Parathyroid adenoma (tissue), 2 donors: ENCODE results near the gene ABLIM1.

ENCODE experiments used
- H2AFZ ChIP-seq: fragments of 300-600 bp; sonication (generic); one replicate; pipeline ENCODE4 v1.7.0; 2017; ENCODE audit warnings: antibody characterized with exemption, mild to moderate bottlenecking
- H3K27ac ChIP-seq: fragments of 300-600 bp; sonication (generic); one replicate; pipeline ENCODE4 v1.7.0; 2017
- H3K27me3 ChIP-seq: fragments of 300-600 bp; sonication (generic); one replicate; pipeline ENCODE4 v1.7.0; 2017; ENCODE audit warnings: low read length; ENCODE audit not compliant: control insufficient read depth, insufficient read depth
- H3K36me3 ChIP-seq: fragments of 300-600 bp; sonication (generic); one replicate; pipeline ENCODE4 v1.7.0; 2017; ENCODE audit warnings: low read length; ENCODE audit not compliant: control insufficient read depth, insufficient read depth
- H3K4me1 ChIP-seq: fragments of 300-600 bp; sonication (generic); one replicate; pipeline ENCODE4 v1.7.0; 2017; ENCODE audit warnings: control low read depth
- H3K4me2 ChIP-seq: fragments of 300-600 bp; sonication (generic); one replicate; pipeline ENCODE4 v1.7.0; 2017; ENCODE audit warnings: low read length
- H3K4me3 ChIP-seq: fragments of 300-600 bp; sonication (generic); one replicate; pipeline ENCODE4 v1.7.0; 2017; ENCODE audit warnings: low read depth, low read length
- H3K79me2 ChIP-seq: fragments of 300-600 bp; sonication (generic); one replicate; pipeline ENCODE4 v1.7.0; 2017; ENCODE audit warnings: control low read depth
- H3K9ac ChIP-seq: fragments of 300-600 bp; sonication (generic); one replicate; pipeline ENCODE4 v1.7.0; 2017; ENCODE audit warnings: mild to moderate bottlenecking
- H3K9me3 ChIP-seq: fragments of 300-600 bp; sonication (generic); one replicate; pipeline ENCODE4 v1.7.0; 2017; ENCODE audit warnings: low read length; ENCODE audit not compliant: control insufficient read depth
- CTCF ChIP-seq: fragments of 300-600 bp; sonication (generic); IDR thresholded peaks from one replicate; pipeline ENCODE4 v1.7.0; 2017; ENCODE audit warnings: antibody characterized with exemption, mild to moderate bottlenecking
- donor health status: primary hyperparathyroidism.

Gene ABLIM1

GRCh38 chr10:114487815-114488536, 170.1 kb downstream of the ABLIM1 start:
- Histone ChIP-seq H3K9me3 (no peaks in the 10 kb centered on the region), H3K4me3 (no peak overlapping the region), H3K79me2 (peaks cover under 1% of the 10 kb centered on the region), H3K27me3 (no peaks in the 10 kb centered on the region), H3K9ac (no peak overlapping the region), H3K27ac (no peak overlapping the region), H2AFZ (no peak overlapping the region), H3K4me2 (no peak overlapping the region), H3K4me1 (peaks cover 18% of the 10 kb centered on the region), H3K36me3 (no peaks in the 10 kb centered on the region)
- no peak for TF ChIP-seq CTCF

- Histone ChIP-seq H2AFZ (no peak overlapping the region), H3K27ac (no peak overlapping the region), H3K79me2 (no peaks in the 10 kb centered on the region), H3K9me3 (no peaks in the 10 kb centered on the region), H3K4me3 (no peak overlapping the region), H3K9ac (no peak overlapping the region), H3K4me2 (no peak overlapping the region), H3K27me3 (no peaks in the 10 kb centered on the region), H3K36me3 (no peaks in the 10 kb centered on the region), H3K4me1 (peaks cover 14% of the 10 kb centered on the region)
- peak; percentile 16 for TF ChIP-seq CTCF
Measured at GRCh38 chr10:114486938-114487814, 170.9 kb downstream of the ABLIM1 start.

- TF ChIP-seq CTCF = no peak
- H2AFZ ChIP-seq = no peak overlapping the region
- no peak overlapping the region for H3K27ac ChIP-seq
- H3K9ac ChIP-seq = no peak overlapping the region
- no peaks in the 10 kb centered on the region for H3K9me3 ChIP-seq
- H3K4me2 ChIP-seq = no peak overlapping the region
- H3K79me2 ChIP-seq = no peaks in the 10 kb centered on the region
- no peaks in the 10 kb centered on the region for H3K36me3 ChIP-seq
- H3K4me1 ChIP-seq = peaks cover 14% of the 10 kb centered on the region
- H3K4me3 ChIP-seq = no peak overlapping the region
- no peaks in the 10 kb centered on the region for H3K27me3 ChIP-seq
Measured at GRCh38 chr10:114485696-114486400, 172.2 kb downstream of the ABLIM1 start.

- Histone ChIP-seq H3K27ac (no peak overlapping the region), H3K4me3 (no peak overlapping the region), H3K27me3 (no peaks in the 10 kb centered on the region), H3K4me2 (no peak overlapping the region), H2AFZ (no peak overlapping the region), H3K4me1 (peaks cover 12% of the 10 kb centered on the region), H3K79me2 (no peaks in the 10 kb centered on the region), H3K9ac (no peak overlapping the region), H3K36me3 (no peaks in the 10 kb centered on the region), H3K9me3 (no peaks in the 10 kb centered on the region)
- no peak for TF ChIP-seq CTCF
Measured at GRCh38 chr10:114483575-114483974, 174.5 kb downstream of the ABLIM1 start.
